Activated naive CD4-positive, alpha-beta T cell treated with anti-CD3 and anti-CD28 coated beads for 36 hours (primary cell): ENCODE results near the gene DLX4. TPM values are rescaled to one million over a fixed set of nuclear protein-coding genes. Genes with fewer than 3 reads are reported as not detected.

ENCODE experiments used
- CTCF ChIA-PET: fragments of 350-600 bp; sonication (Branson Sonifier 250); formaldehyde crosslinking; loops from one replicate; lab custom pipeline; 2021; ENCODE audit warnings: antibody characterized with exemption; lab: Charles Lee
- DNase-seq: peaks from one replicate; pipeline ENCODE4 v3.0.0-alpha.2; 2020
- H3K27ac Mint-ChIP-seq: one replicate; pipeline ENCODE4 v1.8.0; 2021; ENCODE audit warnings: mild to moderate bottlenecking, mixed read lengths
- H3K27me3 Mint-ChIP-seq: one replicate; pipeline ENCODE4 v1.8.0; 2021; ENCODE audit warnings: low read depth, mixed read lengths
- H3K36me3 Mint-ChIP-seq: one replicate; pipeline ENCODE4 v1.8.0; 2021; ENCODE audit warnings: low read depth, mixed read lengths
- H3K4me1 Mint-ChIP-seq: one replicate; pipeline ENCODE4 v1.8.0; 2021; ENCODE audit warnings: low read depth, mixed read lengths
- H3K4me3 Mint-ChIP-seq: one replicate; pipeline ENCODE4 v1.8.0; 2021; ENCODE audit warnings: mild to moderate bottlenecking, moderate library complexity, mixed read lengths
- H3K9me3 Mint-ChIP-seq: one replicate; pipeline ENCODE4 v1.8.0; 2021; ENCODE audit warnings: mixed read lengths
- intact Hi-C: fragments of 100-400 bp; cut with micrococcal nuclease; formaldehyde crosslinking; loops from one replicate; pipeline ENCODE4 v1.15.1; 2023
- total RNA-seq, 2 experiments: library from RNA; stranded (reverse); gene quantifications; one replicate each; pipeline ENCODE4 v1.2.3, GENCODE V29; 2021

The DLX4 gene
- total RNA-seq, 2 experiments from 2014 or later = 0.67 to 0.81 TPM

- no peak for DNase-seq
- H3K27ac Mint-ChIP-seq = no peak overlapping the region
- intact Hi-C loops = loop anchor here (2.0 kb wide), 1 partner anchor 31 kb away; the partner anchor contains the start of gene DLX3
Measured at GRCh38 chr17:49963626-49964302, 5.2 kb upstream of the DLX4 start.

GRCh38 chr17:49964303-49964768, 4.7 kb upstream of the DLX4 start:
- intact Hi-C loops = loop anchor here (2.0 kb wide), 1 partner anchor 30 kb away; the partner anchor contains the start of gene DLX3
- DNase-seq = no peak
- Mint-ChIP-seq H3K9me3 (no peaks in the 10 kb centered on the region), H3K4me1 (peaks cover 24% of the 10 kb centered on the region), H3K4me3 (peak overlapping the region; percentile 58), H3K36me3 (no peaks in the 10 kb centered on the region), H3K27me3 (peaks cover 61% of the 10 kb centered on the region), H3K27ac (no peak overlapping the region)
- CTCF ChIA-PET = interaction anchor here (1.0 kb wide), 1 partner anchor 12 kb away, joined by 5 read pairs; no protein-coding TSS in a partner anchor

More at GRCh38 chr17:49963626-49964302, 5.2 kb upstream of the DLX4 start:
- peaks cover 60% of the 10 kb centered on the region for H3K27me3 Mint-ChIP-seq
- H3K9me3 Mint-ChIP-seq = no peaks in the 10 kb centered on the region
- peaks cover 24% of the 10 kb centered on the region for H3K4me1 Mint-ChIP-seq
- no peaks in the 10 kb centered on the region for H3K36me3 Mint-ChIP-seq
- CTCF ChIA-PET = interaction anchor here (1.0 to 1.7 kb wide), 2 partner anchors 11 to 13 kb away, joined by 3 to 5 read pairs; no protein-coding TSS in a partner anchor
- peak overlapping the region; percentile 58 for H3K4me3 Mint-ChIP-seq

GRCh38 chr17:49964769-49965523, 4.0 kb upstream of the DLX4 start:
- CTCF ChIA-PET = interaction anchor here (1.4 kb wide), 1 partner anchor 33 kb away, joined by 9 read pairs; no protein-coding TSS in a partner anchor
- peaks cover 63% of the 10 kb centered on the region for H3K27me3 Mint-ChIP-seq
- peak overlapping the region; percentile 58 for H3K4me3 Mint-ChIP-seq
- H3K27ac Mint-ChIP-seq = no peak overlapping the region
- no peaks in the 10 kb centered on the region for H3K9me3 Mint-ChIP-seq
- intact Hi-C loops = loop anchor here (2.0 to 5.0 kb wide), 2 partner anchors 30 to 468 kb away; partner anchors contain the start of genes DLX3 and NGFR
- H3K4me1 Mint-ChIP-seq = peaks cover 29% of the 10 kb centered on the region
- H3K36me3 Mint-ChIP-seq = no peaks in the 10 kb centered on the region
- peak; percentile 46 for DNase-seq

- H3K27ac Mint-ChIP-seq = no peak overlapping the region
- no peak overlapping the region for H3K4me3 Mint-ChIP-seq
- no peaks in the 10 kb centered on the region for H3K9me3 Mint-ChIP-seq
- peaks cover 34% of the 10 kb centered on the region for H3K4me1 Mint-ChIP-seq
- DNase-seq = no peak
- intact Hi-C loops = loop anchor here (2.0 to 5.0 kb wide), 2 partner anchors 29 to 468 kb away; partner anchors contain the start of genes DLX3 and NGFR
- no peaks in the 10 kb centered on the region for H3K36me3 Mint-ChIP-seq
- CTCF ChIA-PET = interaction anchor here (1.4 kb wide), 1 partner anchor 32 kb away, joined by 9 read pairs; no protein-coding TSS in a partner anchor
- H3K27me3 Mint-ChIP-seq = peaks cover 69% of the 10 kb centered on the region
Measured at GRCh38 chr17:49965524-49965909, 3.5 kb upstream of the DLX4 start.

GRCh38 chr17:49966767-49967166, 2.2 kb upstream of the DLX4 start:
- Mint-ChIP-seq H3K9me3 (no peaks in the 10 kb centered on the region), H3K36me3 (no peaks in the 10 kb centered on the region), H3K27ac (no peak overlapping the region), H3K4me3 (no peak overlapping the region), H3K4me1 (peaks cover 43% of the 10 kb centered on the region), H3K27me3 (peaks cover 75% of the 10 kb centered on the region)
- DNase-seq = no peak
- intact Hi-C loops = loop anchor here (5.0 kb wide), 1 partner anchor 469 kb away; the partner anchor contains the start of gene NGFR
- CTCF ChIA-PET = interaction anchor here (0.6 to 1.5 kb wide), 6 partner anchors 15 to 539 kb away, joined by 3 to 11 read pairs (median 6); no protein-coding TSS in a partner anchor

GRCh38 chr17:49967205-49967604, 1.8 kb upstream of the DLX4 start:
- Mint-ChIP-seq H3K27ac (no peak overlapping the region), H3K27me3 (peaks cover 77% of the 10 kb centered on the region), H3K9me3 (no peaks in the 10 kb centered on the region), H3K4me1 (peaks cover 47% of the 10 kb centered on the region), H3K36me3 (no peaks in the 10 kb centered on the region), H3K4me3 (no peak overlapping the region)
- intact Hi-C loops = loop anchor here (5.0 kb wide), 1 partner anchor 470 kb away; the partner anchor contains the start of gene NGFR
- no peak for DNase-seq
- CTCF ChIA-PET = interaction anchor here (0.6 to 1.5 kb wide), 5 partner anchors 15 to 539 kb away, joined by 3 to 11 read pairs (median 5); no protein-coding TSS in a partner anchor

- Mint-ChIP-seq H3K9me3 (no peaks in the 10 kb centered on the region), H3K27me3 (peaks cover 78% of the 10 kb centered on the region), H3K4me1 (peaks cover 47% of the 10 kb centered on the region), H3K36me3 (no peaks in the 10 kb centered on the region), H3K27ac (no peak overlapping the region), H3K4me3 (peak overlapping the region; percentile 90)
- intact Hi-C loops = loop anchor here (5.0 kb wide), 1 partner anchor 471 kb away; the partner anchor contains the start of gene NGFR
- DNase-seq = no peak
- CTCF ChIA-PET = interaction anchor here (1.1 to 1.5 kb wide), 2 partner anchors 16 to 30 kb away, joined by 7 to 11 read pairs; no protein-coding TSS in a partner anchor
Measured at GRCh38 chr17:49967621-49968404, 1.2 kb upstream of the DLX4 start.

GRCh38 chr17:49968405-49969133, 421 bp upstream of the DLX4 start:
- intact Hi-C loops = loop anchor here (5.0 kb wide), 1 partner anchor 471 kb away; the partner anchor contains the start of gene NGFR
- H3K4me1 Mint-ChIP-seq = peaks cover 45% of the 10 kb centered on the region

GRCh38 chr17:49969795-49970389, 902 bp downstream of the DLX4 start:
- no peak overlapping the region for H3K27ac Mint-ChIP-seq
- CTCF ChIA-PET = interaction anchor here (0.8 to 1.5 kb wide), 5 partner anchors 17 to 118 kb away, joined by 3 to 6 read pairs (median 4); no protein-coding TSS in a partner anchor
- intact Hi-C loops = loop anchor here (5.0 kb wide), 1 partner anchor 473 kb away; the partner anchor contains the start of gene NGFR
- no peak for DNase-seq
- peaks cover 72% of the 10 kb centered on the region for H3K27me3 Mint-ChIP-seq
- H3K9me3 Mint-ChIP-seq = no peaks in the 10 kb centered on the region
- H3K4me1 Mint-ChIP-seq = peaks cover 31% of the 10 kb centered on the region
- H3K4me3 Mint-ChIP-seq = peak overlapping the region; percentile 90
- H3K36me3 Mint-ChIP-seq = no peaks in the 10 kb centered on the region

More at GRCh38 chr17:49968405-49969133, 421 bp upstream of the DLX4 start:
- peak; percentile 82 for DNase-seq
- CTCF ChIA-PET = interaction anchor here (0.6 to 1.4 kb wide), 2 partner anchors 16 to 35 kb away, joined by 3 to 4 read pairs; no protein-coding TSS in a partner anchor
- Mint-ChIP-seq H3K4me3 (peak overlapping the region; percentile 90), H3K36me3 (no peaks in the 10 kb centered on the region), H3K27ac (peak overlapping the region; percentile 50), H3K9me3 (no peaks in the 10 kb centered on the region), H3K27me3 (peaks cover 78% of the 10 kb centered on the region)

GRCh38 chr17:49970498-49970897, 1.5 kb downstream of the DLX4 start:
- Mint-ChIP-seq H3K27ac (no peak overlapping the region), H3K9me3 (no peaks in the 10 kb centered on the region), H3K36me3 (no peaks in the 10 kb centered on the region), H3K4me1 (peaks cover 27% of the 10 kb centered on the region), H3K4me3 (peak overlapping the region; percentile 23), H3K27me3 (peaks cover 67% of the 10 kb centered on the region)
- DNase-seq = no peak
- intact Hi-C loops = no loop called here
- CTCF ChIA-PET = interaction anchor here (0.8 to 1.5 kb wide), 4 partner anchors 18 to 117 kb away, joined by 3 to 6 read pairs (median 4); no protein-coding TSS in a partner anchor
